ENCODE results near the gene ELOVL3.

The ELOVL3 gene

DNA sequence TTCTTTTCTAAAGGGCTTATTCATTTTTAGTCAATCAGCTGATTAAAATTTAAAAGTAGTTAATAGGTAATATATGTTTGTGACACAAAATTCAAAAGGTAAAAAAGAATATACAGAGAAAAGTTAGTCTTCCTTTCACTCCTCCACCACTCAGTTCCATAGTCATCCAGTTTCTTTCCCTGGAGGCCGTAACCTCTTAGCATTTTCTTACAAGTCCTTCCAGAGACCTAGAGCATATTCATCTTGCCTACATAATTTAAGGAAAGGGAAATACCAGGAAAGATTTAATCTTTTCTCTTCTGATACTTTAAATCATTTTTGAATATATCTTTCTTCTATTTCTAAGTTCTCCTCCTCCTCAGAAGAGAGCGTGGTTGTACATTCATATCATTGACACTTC lies 29.3 kb downstream of the ELOVL3 start:
- TF ChIP-seq SPI1 (IDR thresholded peaks at IDR 0.05; ENCODE audit: borderline replicate concordance, low read depth), result no peak
- no peak overlapping the region for H3K27ac ChIP-seq (replicated peaks)
- no peaks in the 10 kb centered on the region for H3K27me3 ChIP-seq (ENCODE audit: insufficient read depth, poor library complexity, severe bottlenecking)
- no peak overlapping the region for H3K4me3 ChIP-seq (replicated peaks; ENCODE audit: insufficient read depth, low read length)
- no peak for DNase-seq (ENCODE audit: low read depth in 1 of 2, low spot score in 1 of 2)

DNA sequence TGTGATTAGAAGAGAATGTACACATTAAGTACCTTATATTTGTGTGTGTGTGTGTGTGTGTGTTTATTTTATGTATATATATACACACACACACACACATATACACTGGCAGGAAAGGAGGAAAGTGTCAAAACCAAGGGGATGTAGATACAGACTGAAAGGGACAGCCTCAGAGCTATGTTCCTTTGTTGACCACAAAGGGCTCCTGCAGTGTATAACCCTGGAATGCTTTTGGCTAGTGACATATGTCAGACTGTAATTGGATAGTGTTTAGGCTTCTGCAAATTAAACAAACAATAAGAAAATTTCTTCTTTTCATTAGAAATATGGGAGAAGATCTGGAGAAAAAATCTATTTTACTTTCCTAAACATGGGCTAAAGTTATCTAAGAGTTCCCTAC lies 35.1 kb downstream of the ELOVL3 start:
- Histone ChIP-seq H3K27ac (replicated peaks) (no peak overlapping the region), H3K27me3 (ENCODE audit: insufficient read depth, poor library complexity, severe bottlenecking) (no peaks in the 10 kb centered on the region)
- TF ChIP-seq POLR2AphosphoS5 (IDR thresholded peaks at IDR 0.05; ENCODE audit: low read depth) (no peak), SPI1 (IDR thresholded peaks at IDR 0.05; ENCODE audit: borderline replicate concordance, low read depth) (no peak), GABPA (IDR thresholded peaks at IDR 0.05; ENCODE audit: low read depth) (no peak)
- TF ChIP-seq, protein P1, sequence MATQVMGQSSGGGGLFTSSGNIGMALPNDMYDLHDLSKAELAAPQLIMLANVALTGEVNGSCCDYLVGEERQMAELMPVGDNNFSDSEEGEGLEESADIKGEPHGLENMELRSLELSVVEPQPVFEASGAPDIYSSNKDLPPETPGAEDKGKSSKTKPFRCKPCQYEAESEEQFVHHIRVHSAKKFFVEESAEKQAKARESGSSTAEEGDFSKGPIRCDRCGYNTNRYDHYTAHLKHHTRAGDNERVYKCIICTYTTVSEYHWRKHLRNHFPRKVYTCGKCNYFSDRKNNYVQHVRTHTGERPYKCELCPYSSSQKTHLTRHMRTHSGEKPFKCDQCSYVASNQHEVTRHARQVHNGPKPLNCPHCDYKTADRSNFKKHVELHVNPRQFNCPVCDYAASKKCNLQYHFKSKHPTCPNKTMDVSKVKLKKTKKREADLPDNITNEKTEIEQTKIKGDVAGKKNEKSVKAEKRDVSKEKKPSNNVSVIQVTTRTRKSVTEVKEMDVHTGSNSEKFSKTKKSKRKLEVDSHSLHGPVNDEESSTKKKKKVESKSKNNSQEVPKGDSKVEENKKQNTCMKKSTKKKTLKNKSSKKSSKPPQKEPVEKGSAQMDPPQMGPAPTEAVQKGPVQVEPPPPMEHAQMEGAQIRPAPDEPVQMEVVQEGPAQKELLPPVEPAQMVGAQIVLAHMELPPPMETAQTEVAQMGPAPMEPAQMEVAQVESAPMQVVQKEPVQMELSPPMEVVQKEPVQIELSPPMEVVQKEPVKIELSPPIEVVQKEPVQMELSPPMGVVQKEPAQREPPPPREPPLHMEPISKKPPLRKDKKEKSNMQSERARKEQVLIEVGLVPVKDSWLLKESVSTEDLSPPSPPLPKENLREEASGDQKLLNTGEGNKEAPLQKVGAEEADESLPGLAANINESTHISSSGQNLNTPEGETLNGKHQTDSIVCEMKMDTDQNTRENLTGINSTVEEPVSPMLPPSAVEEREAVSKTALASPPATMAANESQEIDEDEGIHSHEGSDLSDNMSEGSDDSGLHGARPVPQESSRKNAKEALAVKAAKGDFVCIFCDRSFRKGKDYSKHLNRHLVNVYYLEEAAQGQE (IDR thresholded peaks at IDR 0.05; ENCODE audit: insufficient replicate concordance, low read depth), result no peak
- TF ChIP-seq, protein P2, sequence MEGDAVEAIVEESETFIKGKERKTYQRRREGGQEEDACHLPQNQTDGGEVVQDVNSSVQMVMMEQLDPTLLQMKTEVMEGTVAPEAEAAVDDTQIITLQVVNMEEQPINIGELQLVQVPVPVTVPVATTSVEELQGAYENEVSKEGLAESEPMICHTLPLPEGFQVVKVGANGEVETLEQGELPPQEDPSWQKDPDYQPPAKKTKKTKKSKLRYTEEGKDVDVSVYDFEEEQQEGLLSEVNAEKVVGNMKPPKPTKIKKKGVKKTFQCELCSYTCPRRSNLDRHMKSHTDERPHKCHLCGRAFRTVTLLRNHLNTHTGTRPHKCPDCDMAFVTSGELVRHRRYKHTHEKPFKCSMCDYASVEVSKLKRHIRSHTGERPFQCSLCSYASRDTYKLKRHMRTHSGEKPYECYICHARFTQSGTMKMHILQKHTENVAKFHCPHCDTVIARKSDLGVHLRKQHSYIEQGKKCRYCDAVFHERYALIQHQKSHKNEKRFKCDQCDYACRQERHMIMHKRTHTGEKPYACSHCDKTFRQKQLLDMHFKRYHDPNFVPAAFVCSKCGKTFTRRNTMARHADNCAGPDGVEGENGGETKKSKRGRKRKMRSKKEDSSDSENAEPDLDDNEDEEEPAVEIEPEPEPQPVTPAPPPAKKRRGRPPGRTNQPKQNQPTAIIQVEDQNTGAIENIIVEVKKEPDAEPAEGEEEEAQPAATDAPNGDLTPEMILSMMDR (IDR thresholded peaks at IDR 0.05; ENCODE audit: insufficient read depth, low read length), result no peak

DNA sequence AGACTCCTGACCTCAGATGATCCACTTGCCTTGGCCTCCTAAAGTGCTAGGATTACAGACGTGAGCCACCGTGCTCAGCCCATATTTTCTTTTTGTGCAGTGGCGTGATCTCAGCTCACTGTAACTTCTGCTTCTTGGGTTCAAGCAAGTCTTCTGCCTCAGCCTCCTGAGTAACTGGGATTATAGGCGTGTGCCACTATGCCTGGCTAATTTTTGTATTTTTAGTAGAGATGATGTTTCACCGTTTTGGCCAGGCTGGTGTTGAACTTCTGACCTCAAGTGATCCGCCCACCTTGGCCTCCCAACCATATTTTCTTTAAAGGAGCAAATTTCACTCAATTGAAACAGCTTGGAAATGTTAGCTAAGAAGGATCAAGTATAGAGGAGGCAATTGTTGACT lies 35.7 kb downstream of the ELOVL3 start:
- H3K27ac ChIP-seq (replicated peaks), result no peak overlapping the region
- no peak overlapping the region for H3K4me3 ChIP-seq (replicated peaks; ENCODE audit: insufficient read depth, low read length)
- TF ChIP-seq, protein P1 (IDR thresholded peaks at IDR 0.05; ENCODE audit: insufficient replicate concordance, low read depth), result no peak
- TF ChIP-seq, protein P2 (IDR thresholded peaks at IDR 0.05; ENCODE audit: insufficient read depth, low read length), result no peak
- TF ChIP-seq SPI1 (IDR thresholded peaks at IDR 0.05; ENCODE audit: borderline replicate concordance, low read depth), result no peak
- TF ChIP-seq POLR2AphosphoS5 (IDR thresholded peaks at IDR 0.05; ENCODE audit: low read depth), result no peak
- no peak for TF ChIP-seq GABPA (IDR thresholded peaks at IDR 0.05; ENCODE audit: low read depth)
- DNase-seq (ENCODE audit: low read depth in 1 of 2, low spot score in 1 of 2), result no peak
- no peaks in the 10 kb centered on the region for H3K27me3 ChIP-seq (ENCODE audit: insufficient read depth, poor library complexity, severe bottlenecking)

More for the DNA sequence above, 35.1 kb downstream of the ELOVL3 start:
- DNase-seq (ENCODE audit: low read depth in 1 of 2, low spot score in 1 of 2), result no peak
- H3K4me3 ChIP-seq (replicated peaks; ENCODE audit: insufficient read depth, low read length), result no peak overlapping the region

DNA sequence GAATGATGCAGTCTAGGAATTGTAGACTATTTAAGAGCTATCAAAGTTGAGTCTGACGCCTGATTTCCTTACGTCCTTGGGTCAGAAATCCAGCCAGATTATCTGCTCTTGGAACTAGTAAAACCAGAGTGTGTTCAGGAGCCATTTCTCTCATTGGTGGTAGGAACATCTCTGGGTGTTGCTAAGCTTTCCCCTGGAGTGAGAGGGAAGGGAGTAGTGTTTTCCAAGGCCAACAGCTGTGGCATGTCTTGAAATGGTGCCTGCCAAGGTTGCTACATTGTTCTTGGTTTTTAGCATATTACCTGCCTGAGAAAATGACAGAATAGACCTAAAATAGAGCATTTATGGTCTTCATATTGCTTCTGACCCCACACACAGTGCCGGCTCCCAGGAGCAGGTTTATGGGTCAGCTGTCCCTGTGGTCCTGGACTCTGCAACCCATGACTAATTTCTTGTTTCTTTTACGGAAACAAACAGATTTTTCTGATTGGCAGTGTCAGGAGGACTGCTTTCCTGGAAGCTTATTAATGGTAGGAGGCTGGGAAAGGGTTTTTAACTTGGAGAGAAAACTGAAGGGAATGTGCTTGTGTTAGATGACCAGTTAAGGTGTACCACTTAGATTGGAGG lies 36.8 kb downstream of the ELOVL3 start:
- no peaks in the 10 kb centered on the region for H3K27me3 ChIP-seq (ENCODE audit: insufficient read depth, poor library complexity, severe bottlenecking)
- H3K27ac ChIP-seq (replicated peaks), result no peak overlapping the region
- no peak for DNase-seq (ENCODE audit: low read depth in 1 of 2, low spot score in 1 of 2)
- H3K4me3 ChIP-seq (replicated peaks; ENCODE audit: insufficient read depth, low read length), result no peak overlapping the region
- TF ChIP-seq GABPA (IDR thresholded peaks at IDR 0.05; ENCODE audit: low read depth), result no peak

DNA sequence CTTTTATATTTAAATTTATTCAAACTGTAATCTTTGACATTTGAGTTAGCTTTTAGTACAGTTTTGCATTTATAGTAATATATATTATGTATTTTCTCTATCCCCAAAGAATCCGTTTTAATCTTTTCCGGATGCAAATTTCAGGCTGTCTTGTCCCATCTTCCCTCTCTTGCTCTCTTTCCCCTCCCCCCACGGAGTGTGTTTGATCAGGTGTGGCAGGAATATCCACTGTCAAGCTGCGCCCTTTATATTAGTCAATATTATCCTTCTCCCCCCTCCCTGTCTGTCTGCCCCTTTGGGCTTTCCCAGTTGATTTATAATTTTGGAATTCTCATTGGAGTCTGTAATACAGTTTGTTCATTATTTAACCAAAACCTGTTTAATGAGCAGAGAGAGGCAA lies 38.3 kb downstream of the ELOVL3 start:
- DNase-seq (ENCODE audit: low read depth in 1 of 2, low spot score in 1 of 2), result no peak
- no peaks in the 10 kb centered on the region for H3K27me3 ChIP-seq (ENCODE audit: insufficient read depth, poor library complexity, severe bottlenecking)
- TF ChIP-seq POLR2AphosphoS5 (IDR thresholded peaks at IDR 0.05; ENCODE audit: low read depth), result no peak
- no peak for TF ChIP-seq SPI1 (IDR thresholded peaks at IDR 0.05; ENCODE audit: borderline replicate concordance, low read depth)
- TF ChIP-seq GABPA (IDR thresholded peaks at IDR 0.05; ENCODE audit: low read depth), result no peak
- TF ChIP-seq, protein P2 (IDR thresholded peaks at IDR 0.05; ENCODE audit: insufficient read depth, low read length), result no peak
- TF ChIP-seq, protein P1 (IDR thresholded peaks at IDR 0.05; ENCODE audit: insufficient replicate concordance, low read depth), result no peak
- no peak overlapping the region for H3K4me3 ChIP-seq (replicated peaks; ENCODE audit: insufficient read depth, low read length)
- no peak overlapping the region for H3K27ac ChIP-seq (replicated peaks)
